Left hindlimb (tissue), 1 donor: ENCODE measurements around the gene RBM22.
A peak's percentile ranks its signal among the peaks of the same experiment; 100 is the strongest.

Source experiments
- DNase-seq: peaks from one replicate; pipeline ENCODE4 v3.0.0-alpha.2; 2018

The RBM22 gene

DNA sequence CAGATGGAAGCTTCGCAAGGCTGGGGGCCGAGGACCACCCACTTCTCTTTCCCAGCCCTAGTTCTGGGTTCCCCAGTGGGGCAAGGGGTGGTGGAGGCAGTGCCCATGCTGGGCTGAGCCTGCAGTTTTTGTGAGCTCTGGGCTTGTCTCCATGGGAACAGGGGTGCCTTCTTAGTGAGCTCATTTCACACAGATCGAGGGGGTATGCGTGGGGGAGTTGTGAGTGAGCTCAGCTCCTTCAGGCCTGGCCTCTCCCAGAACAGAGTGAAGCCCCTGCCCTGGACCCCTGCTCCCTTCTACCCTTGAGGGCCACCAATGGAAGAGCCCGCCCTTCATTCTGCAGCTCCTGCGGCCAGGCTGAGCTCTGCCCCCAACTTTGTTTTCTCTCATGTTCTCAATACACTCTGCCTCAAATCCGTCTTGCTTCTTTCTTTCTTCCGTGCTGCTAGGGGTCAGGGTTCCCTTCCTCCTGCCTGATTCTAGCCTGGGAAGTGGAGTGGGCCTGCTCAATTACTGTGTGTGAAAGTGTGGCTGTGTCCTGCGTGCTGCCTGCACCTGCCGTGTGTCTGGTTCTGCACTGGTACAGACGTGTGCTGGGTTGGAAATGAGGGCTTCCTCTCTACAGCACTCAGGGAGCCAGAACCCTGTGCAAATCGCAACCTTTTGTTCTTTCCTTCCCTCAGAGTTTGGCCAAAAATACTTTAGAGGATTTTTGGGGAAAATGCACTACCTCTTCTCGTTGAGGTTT is 48.8 kb downstream of the RBM22 start:
- DNase-seq, result no peak

DNA sequence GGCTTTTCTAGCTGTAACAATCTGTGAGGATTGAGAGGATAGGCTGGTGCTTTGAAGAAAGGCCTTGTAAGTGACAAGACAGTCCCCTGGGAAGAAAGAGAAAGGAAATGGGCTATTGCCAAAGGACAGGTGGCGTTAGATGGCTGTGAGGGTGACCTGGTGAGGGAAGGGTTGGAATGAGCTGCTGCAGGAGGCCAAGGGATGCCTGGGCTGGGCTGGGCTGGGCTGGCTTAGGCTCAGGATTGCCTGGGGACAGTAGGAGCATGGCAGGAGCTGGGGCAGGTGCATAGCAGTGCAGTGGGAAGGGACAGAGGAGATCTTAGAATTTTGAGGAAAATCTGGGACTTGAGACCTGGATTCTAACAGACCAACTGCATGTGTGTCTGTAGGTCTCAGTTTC is 49.5 kb downstream of the RBM22 start:
- DNase-seq, result no peak

DNA sequence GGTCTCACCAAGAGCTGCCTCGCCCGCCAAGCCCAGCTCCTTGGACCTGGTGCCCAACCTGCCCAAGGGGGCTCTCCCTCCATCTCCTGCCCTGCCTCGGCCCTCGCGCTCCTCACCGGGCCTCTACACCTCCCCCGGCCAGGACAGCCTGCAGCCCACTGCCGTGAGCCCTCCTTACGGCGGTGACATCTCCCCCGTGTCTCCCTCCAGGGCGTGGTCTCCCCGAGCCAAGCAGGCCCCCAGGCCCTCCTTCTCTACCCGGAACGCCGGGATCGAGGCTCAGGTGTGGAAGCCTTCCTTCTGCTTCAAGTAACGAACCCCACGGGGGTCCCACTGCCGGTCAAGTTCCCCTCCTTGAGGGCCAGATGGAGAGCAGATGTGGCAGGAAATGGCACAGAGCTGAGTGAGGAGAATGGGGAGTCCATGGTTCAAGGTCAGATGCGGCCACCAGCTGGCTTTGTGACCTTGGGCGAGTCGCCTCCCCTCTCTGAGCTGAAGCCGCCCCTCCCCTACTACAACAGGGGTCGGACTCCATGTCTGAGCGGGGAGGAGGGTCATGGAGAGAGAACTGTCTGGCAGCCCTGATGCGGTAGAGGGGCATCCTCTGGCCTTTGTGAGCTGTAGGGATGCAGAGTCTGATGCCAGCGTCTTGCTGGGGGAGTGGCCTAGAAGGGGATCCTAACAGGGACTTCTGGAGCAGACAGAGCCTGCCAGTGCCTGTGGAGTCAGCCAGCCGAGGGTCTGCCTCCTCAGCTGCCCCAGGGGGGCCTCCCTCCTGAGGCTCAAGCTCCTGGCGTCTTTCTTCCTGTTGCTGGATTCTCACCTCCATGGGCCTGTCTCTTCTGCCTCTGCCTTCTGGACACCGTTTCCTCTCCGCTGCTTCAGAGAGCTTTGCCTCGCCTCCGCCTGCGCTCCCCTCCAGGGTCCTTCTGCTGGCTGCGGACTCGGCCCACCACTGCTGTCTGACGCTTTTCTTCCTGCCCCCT is 50.5 kb downstream of the RBM22 start:
- no peak for DNase-seq

DNA sequence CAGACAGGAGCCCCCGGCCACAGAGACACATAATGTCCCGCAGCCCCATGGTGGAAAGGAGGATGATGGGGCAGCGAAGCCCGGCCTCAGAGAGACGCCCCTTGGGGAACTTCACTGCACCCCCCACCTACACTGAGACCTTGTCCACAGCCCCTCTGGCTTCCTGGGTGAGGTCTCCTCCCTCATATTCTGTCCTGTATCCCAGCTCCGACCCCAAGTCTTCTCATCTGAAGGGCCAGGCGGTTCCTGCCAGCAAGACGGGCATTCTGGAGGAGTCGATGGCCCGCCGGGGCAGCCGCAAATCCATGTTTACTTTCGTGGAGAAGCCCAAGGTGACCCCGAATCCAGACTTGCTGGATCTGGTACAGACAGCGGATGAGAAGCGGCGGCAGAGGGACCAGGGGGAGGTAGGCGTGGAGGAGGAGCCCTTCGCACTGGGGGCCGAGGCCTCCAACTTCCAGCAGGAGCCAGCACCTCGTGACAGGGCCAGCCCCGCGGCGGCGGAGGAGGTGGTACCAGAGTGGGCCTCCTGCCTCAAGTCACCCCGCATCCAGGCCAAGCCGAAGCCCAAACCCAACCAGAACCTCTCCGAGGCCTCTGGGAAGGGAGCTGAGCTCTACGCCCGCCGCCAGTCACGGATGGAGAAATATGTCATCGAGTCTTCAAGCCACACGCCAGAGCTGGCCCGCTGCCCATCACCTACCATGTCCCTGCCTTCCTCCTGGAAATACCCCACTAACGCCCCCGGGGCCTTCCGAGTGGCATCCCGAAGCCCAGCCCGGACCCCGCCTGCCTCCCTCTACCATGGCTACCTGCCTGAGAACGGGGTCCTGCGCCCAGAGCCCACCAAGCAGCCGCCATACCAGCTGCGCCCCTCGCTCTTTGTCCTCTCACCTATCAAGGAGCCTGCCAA is 51.5 kb downstream of the RBM22 start:
- DNase-seq, result no peak

- DNase-seq, result no peak
These were observed 52.4 kb downstream of the RBM22 start for GRCh38 chr5:150648294-150649107.

GRCh38 chr5:150647275-150648251 is 53.3 kb downstream of the RBM22 start:
- DNase-seq, result no peak

- no peak for DNase-seq
These were observed 55.7 kb downstream of the RBM22 start for GRCh38 chr5:150645070-150645700.

- DNase-seq, result no peak
These were observed 56.3 kb downstream of the RBM22 start for GRCh38 chr5:150644514-150644913.

DNA sequence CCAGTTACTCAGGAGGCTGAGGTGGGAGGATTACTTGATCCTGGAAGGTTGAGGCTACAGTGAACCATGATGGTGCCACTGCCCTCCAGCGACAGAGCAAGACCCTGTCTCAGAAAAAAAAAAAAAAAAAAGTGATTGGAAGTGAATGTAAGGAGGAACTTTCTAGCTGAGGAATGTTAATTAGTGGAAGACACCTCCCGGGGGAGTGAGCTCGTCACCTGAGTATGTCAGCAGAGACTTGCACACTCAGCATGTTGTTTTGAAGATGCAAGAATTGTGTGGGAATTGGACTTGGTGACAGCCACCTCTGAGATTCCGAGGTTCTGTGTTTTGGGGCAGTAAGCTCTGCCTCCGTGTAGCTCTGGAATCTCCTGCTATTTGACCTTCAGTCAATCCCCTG is 56.8 kb downstream of the RBM22 start:
- DNase-seq, result no peak

DNA sequence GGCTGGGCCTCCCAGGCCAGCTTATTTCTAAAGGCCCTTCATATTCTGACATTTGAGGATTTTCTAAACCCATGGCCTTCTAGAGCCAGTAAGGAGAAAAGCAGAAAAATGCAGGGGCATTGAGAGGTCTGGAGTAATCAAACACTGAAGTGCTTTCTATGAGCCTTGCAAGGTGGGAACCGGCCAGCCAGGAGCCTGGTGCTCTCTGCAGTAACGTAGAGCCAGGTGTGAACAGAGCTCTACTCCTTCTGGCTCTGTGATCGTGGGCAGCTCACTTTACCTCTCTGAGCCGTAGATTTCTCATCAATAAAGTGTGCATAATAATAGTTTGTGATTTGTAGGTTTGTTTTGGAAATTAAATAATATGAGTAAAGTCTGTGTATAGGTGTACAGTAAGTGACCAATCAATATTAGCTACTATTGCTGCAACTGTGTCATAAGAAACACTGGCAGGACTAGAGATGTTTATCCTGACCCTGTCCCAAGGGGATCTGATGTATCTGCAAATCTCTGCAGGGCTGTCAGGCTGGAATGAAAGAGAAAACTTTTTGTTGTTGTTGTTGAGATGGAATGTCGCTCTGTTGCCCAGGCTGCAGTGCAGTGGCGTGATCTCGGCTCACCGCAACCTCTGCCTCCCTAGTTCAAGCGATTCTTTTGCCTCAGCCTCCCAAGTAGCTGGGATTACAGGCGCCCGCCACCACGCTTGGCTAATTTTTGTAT is 57.7 kb downstream of the RBM22 start:
- DNase-seq, result no peak

DNA sequence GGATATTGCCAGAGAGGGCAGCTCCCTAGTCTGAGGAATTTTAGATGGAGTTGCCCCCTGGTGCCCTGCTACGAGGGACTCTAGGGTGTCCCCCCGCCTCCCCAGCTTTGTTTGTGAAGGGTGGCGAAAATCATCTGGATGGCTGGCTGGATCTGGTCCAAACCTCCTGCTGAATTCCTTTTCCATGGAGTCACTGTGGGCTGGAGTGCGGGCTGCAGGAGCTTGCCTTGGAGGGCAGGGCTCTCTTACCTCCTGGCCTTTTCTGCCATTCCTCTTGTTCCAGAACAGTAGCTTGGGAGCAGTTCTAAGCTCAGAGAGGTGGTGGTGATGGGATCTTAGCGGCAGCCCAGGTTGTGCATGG is 58.3 kb downstream of the RBM22 start:
- peak; percentile 76 for DNase-seq

DNA sequence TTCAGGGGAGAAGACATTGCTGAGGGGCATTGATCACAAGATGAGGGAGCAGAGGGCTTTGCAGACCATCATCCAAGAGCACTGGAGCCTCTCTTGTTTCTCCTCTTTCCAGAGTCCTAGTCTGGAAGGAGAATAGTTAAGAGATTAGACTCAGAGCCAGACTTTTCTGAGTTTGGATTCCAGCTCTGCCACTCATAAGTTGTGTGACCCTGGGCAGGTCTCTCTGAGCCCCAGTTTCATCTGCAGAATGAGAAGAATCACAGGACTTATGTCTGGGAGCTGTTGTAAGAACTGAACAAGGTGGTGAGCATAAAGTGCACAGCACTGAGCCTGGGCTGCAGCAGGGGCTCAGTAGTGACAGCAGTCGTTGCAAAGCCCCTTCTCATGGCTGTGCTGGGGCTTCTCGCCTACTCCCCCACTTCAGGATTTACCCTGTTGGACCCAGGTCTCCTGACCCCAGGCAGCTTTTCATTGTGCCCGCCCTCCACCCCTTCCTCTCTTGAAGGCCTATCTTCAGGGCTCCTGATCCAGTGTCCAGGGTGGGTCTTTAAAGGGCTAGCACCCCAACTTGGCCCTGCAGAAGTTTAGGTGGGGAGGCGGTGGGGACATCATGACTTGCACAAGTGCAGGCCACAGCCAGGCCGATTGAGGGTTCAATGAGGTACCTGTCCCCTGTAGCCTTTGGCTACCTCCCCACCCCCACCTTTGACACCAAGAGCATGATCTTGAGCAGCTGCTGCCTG is 58.9 kb downstream of the RBM22 start:
- peak; percentile 4 for DNase-seq

GRCh38 chr5:150641006-150641570 is 59.8 kb downstream of the RBM22 start:
- peak; percentile 45 for DNase-seq
